GM19395 (cell line): ENCODE data around the gene GJB6.
"Not testable (repeated sequence)": the region's sequence is repeated elsewhere in the genome, so short reads cannot be mapped to it uniquely, and the experiment has no call there.

ENCODE experiments used
- ATAC-seq: cut with Tn5 transposase; IDR thresholded peaks from one replicate; pipeline ENCODE4 v1.9.1; 2021; ENCODE audit warnings: mild to moderate bottlenecking, moderate library complexity; ENCODE audit not compliant: unreplicated experiment

The GJB6 gene

GRCh38 chr13:20231839-20232555 is at the start of gene GJB6:
Gene GJB6, minus strand, starts transcription at chr13:20232319. Its CDS starts 8,839 bp downstream, at chr13:20223480.
- no peak for ATAC-seq

GRCh38 chr13:20276901-20277300 is 44.8 kb upstream of the GJB6 start:
- not testable (repeated sequence) for ATAC-seq

- no peak for ATAC-seq
These were observed 42.3 kb upstream of the GJB6 start for GRCh38 chr13:20274466-20274865.

GRCh38 chr13:20272588-20273171 is 40.6 kb upstream of the GJB6 start:
- no peak for ATAC-seq

- no peak for ATAC-seq
These were observed 40.0 kb upstream of the GJB6 start for GRCh38 chr13:20272104-20272503.

- no peak for ATAC-seq
These were observed 39.3 kb upstream of the GJB6 start for GRCh38 chr13:20271441-20271840.

- no peak for ATAC-seq
These were observed 38.2 kb upstream of the GJB6 start for GRCh38 chr13:20270163-20270865.

- peak; percentile 93 for ATAC-seq
These were observed 32.3 kb upstream of the GJB6 start for GRCh38 chr13:20264271-20265018.

GRCh38 chr13:20263393-20264044 is 31.4 kb upstream of the GJB6 start:
- no peak for ATAC-seq

GRCh38 chr13:20258963-20259288 is 26.8 kb upstream of the GJB6 start:
- ATAC-seq: no peak

GRCh38 chr13:20258208-20258962 is 26.3 kb upstream of the GJB6 start:
- ATAC-seq: no peak

GRCh38 chr13:20254076-20254475 is 22.0 kb upstream of the GJB6 start:
- ATAC-seq: no peak

GRCh38 chr13:20249913-20250312 is 17.8 kb upstream of the GJB6 start:
- ATAC-seq: no peak

- ATAC-seq: no peak
These were observed 15.8 kb upstream of the GJB6 start for GRCh38 chr13:20247963-20248362.

- ATAC-seq: no peak
These were observed 15.3 kb upstream of the GJB6 start for GRCh38 chr13:20247403-20247802.

GRCh38 chr13:20241593-20241992 is 9.5 kb upstream of the GJB6 start:
- no peak for ATAC-seq

- ATAC-seq: no peak
These were observed 7.6 kb upstream of the GJB6 start for GRCh38 chr13:20239748-20240147.

GRCh38 chr13:20232556-20233277 is 598 bp upstream of the GJB6 start:
- no peak for ATAC-seq
